ENCODE data around the gene HOXA3.
A peak's percentile ranks its signal among the peaks of the same experiment; 100 is the strongest.

HOXA3 gene

DNA sequence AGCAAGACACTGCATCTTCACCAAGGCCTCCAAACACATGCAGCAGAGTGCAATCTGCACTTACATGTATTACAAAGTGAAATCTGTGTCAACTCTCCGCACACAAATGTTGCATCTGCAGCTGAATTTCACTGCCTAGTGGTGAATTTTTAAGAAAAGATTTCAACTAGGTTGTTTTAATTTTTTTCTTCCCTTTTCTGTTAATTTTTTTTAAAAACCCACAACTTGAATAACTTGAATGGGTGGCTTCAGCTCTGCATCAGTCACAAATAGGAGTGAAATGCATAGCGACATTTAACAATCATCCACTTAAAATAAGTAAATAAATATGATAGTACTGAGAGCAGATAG, 41.6 kb upstream of the HOXA3 start:
- Histone ChIP-seq H3K4me3 (ENCODE audit: low read depth, low read length) (no peak overlapping the region), H3K27me3 (ENCODE audit: insufficient read depth, low read depth, severe bottlenecking) (peaks cover 96% of the 10 kb centered on the region), H3K9me3 (ENCODE audit: severe bottlenecking) (no peaks in the 10 kb centered on the region), H3K36me3 (no peaks in the 10 kb centered on the region), H3K27ac (no peak overlapping the region)
- DNase-seq, result no peak
- TF ChIP-seq, protein P1, sequence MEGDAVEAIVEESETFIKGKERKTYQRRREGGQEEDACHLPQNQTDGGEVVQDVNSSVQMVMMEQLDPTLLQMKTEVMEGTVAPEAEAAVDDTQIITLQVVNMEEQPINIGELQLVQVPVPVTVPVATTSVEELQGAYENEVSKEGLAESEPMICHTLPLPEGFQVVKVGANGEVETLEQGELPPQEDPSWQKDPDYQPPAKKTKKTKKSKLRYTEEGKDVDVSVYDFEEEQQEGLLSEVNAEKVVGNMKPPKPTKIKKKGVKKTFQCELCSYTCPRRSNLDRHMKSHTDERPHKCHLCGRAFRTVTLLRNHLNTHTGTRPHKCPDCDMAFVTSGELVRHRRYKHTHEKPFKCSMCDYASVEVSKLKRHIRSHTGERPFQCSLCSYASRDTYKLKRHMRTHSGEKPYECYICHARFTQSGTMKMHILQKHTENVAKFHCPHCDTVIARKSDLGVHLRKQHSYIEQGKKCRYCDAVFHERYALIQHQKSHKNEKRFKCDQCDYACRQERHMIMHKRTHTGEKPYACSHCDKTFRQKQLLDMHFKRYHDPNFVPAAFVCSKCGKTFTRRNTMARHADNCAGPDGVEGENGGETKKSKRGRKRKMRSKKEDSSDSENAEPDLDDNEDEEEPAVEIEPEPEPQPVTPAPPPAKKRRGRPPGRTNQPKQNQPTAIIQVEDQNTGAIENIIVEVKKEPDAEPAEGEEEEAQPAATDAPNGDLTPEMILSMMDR (IDR thresholded peaks at IDR 0.05; ENCODE audit: low read depth, low read length), result no peak

- no peak for DNase-seq
- TF ChIP-seq, protein P1 (IDR thresholded peaks at IDR 0.05; ENCODE audit: low read depth, low read length), result no peak
- peaks cover 96% of the 10 kb centered on the region for H3K27me3 ChIP-seq (ENCODE audit: insufficient read depth, low read depth, severe bottlenecking)
- H3K27ac ChIP-seq, result no peak overlapping the region
- no peaks in the 10 kb centered on the region for H3K36me3 ChIP-seq
- no peaks in the 10 kb centered on the region for H3K9me3 ChIP-seq (ENCODE audit: severe bottlenecking)
- no peak overlapping the region for H3K4me3 ChIP-seq (ENCODE audit: low read depth, low read length)
Observed at GRCh38 chr7:27193335-27194001, 41.1 kb upstream of the HOXA3 start.

GRCh38 chr7:27192546-27193334, 40.4 kb upstream of the HOXA3 start:
- Histone ChIP-seq H3K4me3 (ENCODE audit: low read depth, low read length) (peak overlapping the region; percentile 20), H3K9me3 (ENCODE audit: severe bottlenecking) (no peaks in the 10 kb centered on the region), H3K27me3 (ENCODE audit: insufficient read depth, low read depth, severe bottlenecking) (peaks cover 96% of the 10 kb centered on the region), H3K36me3 (no peaks in the 10 kb centered on the region), H3K27ac (no peak overlapping the region)
- no peak for DNase-seq
- TF ChIP-seq, protein P1 (IDR thresholded peaks at IDR 0.05; ENCODE audit: low read depth, low read length), result no peak

GRCh38 chr7:27191833-27192545, 39.6 kb upstream of the HOXA3 start:
- no peaks in the 10 kb centered on the region for H3K36me3 ChIP-seq
- no peak for DNase-seq
- H3K4me3 ChIP-seq (ENCODE audit: low read depth, low read length), result peak overlapping the region; percentile 20; the same call in 1 of the 2 replicates
- peaks cover 96% of the 10 kb centered on the region for H3K27me3 ChIP-seq (ENCODE audit: insufficient read depth, low read depth, severe bottlenecking)
- no peak overlapping the region for H3K27ac ChIP-seq
- no peaks in the 10 kb centered on the region for H3K9me3 ChIP-seq (ENCODE audit: severe bottlenecking)
- TF ChIP-seq, protein P1 (IDR thresholded peaks at IDR 0.05; ENCODE audit: low read depth, low read length), result no peak

DNA sequence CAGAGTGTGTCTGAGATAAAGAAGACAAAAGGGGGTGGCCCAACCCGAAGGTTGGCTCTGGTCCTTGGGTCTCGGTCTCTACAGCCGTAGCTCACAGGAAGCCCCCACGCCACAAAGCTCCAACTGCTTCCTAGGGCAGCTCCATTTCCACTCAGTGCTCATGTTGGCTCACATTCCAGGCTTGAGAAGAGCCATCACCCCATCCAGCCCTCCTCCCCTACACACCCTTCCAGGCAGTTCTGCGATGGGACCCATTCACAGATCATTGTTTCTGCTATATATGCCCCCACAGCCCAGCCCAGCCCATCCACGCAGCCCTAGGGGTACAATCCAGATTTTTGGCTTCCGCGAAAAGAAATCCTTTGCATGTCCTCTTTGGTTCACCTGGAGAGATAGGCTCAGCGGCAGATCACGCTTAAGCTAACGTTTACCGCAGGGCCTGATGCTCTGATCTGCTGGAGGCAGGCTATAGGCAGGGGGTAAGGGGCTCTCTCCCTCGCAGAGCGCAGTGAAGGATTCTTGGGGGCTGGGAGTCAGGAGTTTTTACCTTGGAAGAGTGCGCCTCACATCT, 38.9 kb upstream of the HOXA3 start:
- Histone ChIP-seq H3K36me3 (no peaks in the 10 kb centered on the region), H3K27ac (no peak overlapping the region), H3K27me3 (ENCODE audit: insufficient read depth, low read depth, severe bottlenecking) (peaks cover 96% of the 10 kb centered on the region), H3K9me3 (ENCODE audit: severe bottlenecking) (no peaks in the 10 kb centered on the region), H3K4me3 (ENCODE audit: low read depth, low read length) (no peak overlapping the region)
- TF ChIP-seq, protein P1 (IDR thresholded peaks at IDR 0.05; ENCODE audit: low read depth, low read length), result no peak
- no peak for DNase-seq

Data from WERI-Rb-1 (cell line).